Sigmoid colon (tissue), 4 donors: Measurements from ENCODE around the gene TFCP2L1.

Experiments used
- CTCF ChIP-seq, 4 experiments: fragments of 450-650 bp in 3 of 4; fragments of 200-600 bp in 1 of 4; IDR thresholded peaks; one replicate each; pipeline ENCODE4 v1.5.1; 2016 to 2019; ENCODE audit warnings: antibody characterized with exemption in 4 of 4, mild to moderate bottlenecking in 3 of 4, moderate library complexity in 2 of 4
- POLR2A ChIP-seq, 2 donors: fragments of 450-650 bp; IDR thresholded peaks; one replicate each; pipeline ENCODE4 v1.6.1; 2016; ENCODE audit warnings: antibody characterized with exemption in 2 of 2, mild to moderate bottlenecking in 2 of 2, moderate library complexity in 2 of 2
- POLR2AphosphoS5 ChIP-seq, 4 donors: sonication (generic); formaldehyde crosslinking; IDR thresholded peaks; one replicate each; pipeline ENCODE4 v1.6.1; 2017; ENCODE audit warnings: antibody characterized with exemption in 4 of 4

DNA sequence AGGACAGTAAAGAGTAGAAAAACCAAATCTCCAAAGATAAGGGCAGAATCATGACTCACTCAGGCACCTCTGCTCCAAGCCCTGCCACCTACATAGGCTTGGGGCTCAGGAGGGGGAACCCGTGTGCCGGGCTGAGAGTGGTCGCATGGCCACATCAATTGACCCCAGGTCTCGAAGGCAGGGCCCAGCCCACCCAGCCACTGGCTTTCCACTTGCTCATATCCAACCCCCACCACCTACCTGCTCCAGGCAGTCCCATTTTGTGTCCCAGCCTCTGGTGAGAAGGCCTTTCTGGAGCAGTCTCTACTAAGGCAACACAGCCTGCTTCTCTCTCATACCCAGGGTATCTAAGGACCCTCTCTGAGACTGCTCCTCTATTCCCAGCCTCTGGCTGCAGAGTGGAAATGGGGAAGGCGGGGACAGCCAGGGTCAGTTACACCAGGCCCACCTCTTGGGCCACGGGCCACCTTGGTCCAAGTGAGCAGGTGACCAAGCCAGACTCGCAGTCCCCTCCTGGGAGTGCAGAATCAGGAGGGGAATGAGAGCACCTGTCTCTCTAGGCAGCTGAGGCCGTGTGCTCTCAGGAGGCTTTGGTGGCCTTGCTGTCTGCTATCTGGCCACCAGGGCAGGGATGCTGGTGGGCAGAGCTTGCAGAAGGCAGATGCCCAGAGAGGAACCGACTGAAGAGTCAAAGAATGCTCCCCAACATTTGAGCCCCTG is 20.8 kb downstream of the TFCP2L1 start:
- TF ChIP-seq POLR2A (IDR thresholded peaks at IDR 0.05) (no peak), CTCF (IDR thresholded peaks at IDR 0.05) (no peak), POLR2AphosphoS5 (IDR thresholded peaks at IDR 0.05) (no peak)
